ENCODE results near the gene WDR37. TPM values are rescaled to one million over a fixed set of nuclear protein-coding genes. Genes with fewer than 3 reads are reported as not detected.

WDR37 gene
- total and polyA plus RNA-seq, 9 of the 15 experiments (the other 6 are each of a cell fraction or from before 2014, with no cell fraction given): 2.3 to 11.6 (median 6.7) TPM

GRCh38 chr10:1011696-1012095 is 44.5 kb upstream of the WDR37 start:
- no peak overlapping the region for H3K4me3 ChIP-seq
- WGBS (ENCODE audit: insufficient coverage, low coverage, missing lambda C conversion rate): 90% methylated on average over 9 of the region's 16 CpGs
- no peaks in the 10 kb centered on the region for H3K27me3 ChIP-seq (ENCODE audit: control insufficient read depth in 2 of 2, insufficient read depth in 2 of 2, low read length in 2 of 2)
- no peak for DNase-seq (ENCODE audit: extremely low read depth in 1 of 4, low spot score in 3 of 4)
- peak; percentile 54 for TF ChIP-seq POLR2G (IDR thresholded peaks at IDR 0.05; ENCODE audit: low read depth, low read length)
- no peak for TF ChIP-seq MED1 (CRISPR knock-in tag; IDR thresholded peaks at IDR 0.05; ENCODE audit: borderline replicate concordance)
- CTCF ChIA-PET (ENCODE audit: low intra/inter-chr PET ratio): no interaction called here
- no peak for ATAC-seq
- no peaks in the 10 kb centered on the region for H3K9me1 ChIP-seq (ENCODE audit: control insufficient read depth, insufficient read depth, low read length)
- H3K9ac ChIP-seq (ENCODE audit: insufficient read depth in 1 of 2, low read depth in 2 of 2, low read length in 2 of 2): no peak overlapping the region
- H4K20me1 ChIP-seq (replicated peaks; ENCODE audit: control insufficient read depth, insufficient read depth, low read length): peaks cover 15% of the 10 kb centered on the region; the same call in 1 of the 2 replicates
- no peaks in the 10 kb centered on the region for H3K9me3 ChIP-seq (replicated peaks; ENCODE audit: control insufficient read depth, insufficient read depth, low read depth, low read length)
- H3K4me1 ChIP-seq (replicated peaks in 1 of 2; ENCODE audit: control insufficient read depth in 2 of 2, insufficient read depth in 2 of 2, low read length in 2 of 2): peaks cover 5 to 13% of the 10 kb centered on the region in 2 experiments; a peak in 4 of 5 replicates
- no peak overlapping the region for H2AFZ ChIP-seq (ENCODE audit: low read depth, low read length)
- in situ Hi-C loops (cut with MboI): no loop called here
- no peak overlapping the region for H3K27ac ChIP-seq (ENCODE audit: extremely low read depth, low read depth, low read length)
- H3K36me3 ChIP-seq (ENCODE audit: control insufficient read depth, insufficient read depth, low read length): peaks cover 98% of the 10 kb centered on the region
- POLR2A ChIA-PET: interaction anchor here (1.6 kb wide), 1 partner anchor 14 kb away, joined by 8 read pairs; no protein-coding TSS in a partner anchor
- H3K79me2 ChIP-seq (ENCODE audit: control insufficient read depth, insufficient read depth, low read length): peaks cover 23% of the 10 kb centered on the region; the same call in 2 of the 3 replicates
- no TSS peak for BruUV-seq (replicated peaks)
- intact Hi-C loops (cut with micrococcal nuclease): no loop called here
- H3K4me2 ChIP-seq (ENCODE audit: insufficient read depth, low read length): no peak overlapping the region
- no peak for FAIRE-seq

DNA sequence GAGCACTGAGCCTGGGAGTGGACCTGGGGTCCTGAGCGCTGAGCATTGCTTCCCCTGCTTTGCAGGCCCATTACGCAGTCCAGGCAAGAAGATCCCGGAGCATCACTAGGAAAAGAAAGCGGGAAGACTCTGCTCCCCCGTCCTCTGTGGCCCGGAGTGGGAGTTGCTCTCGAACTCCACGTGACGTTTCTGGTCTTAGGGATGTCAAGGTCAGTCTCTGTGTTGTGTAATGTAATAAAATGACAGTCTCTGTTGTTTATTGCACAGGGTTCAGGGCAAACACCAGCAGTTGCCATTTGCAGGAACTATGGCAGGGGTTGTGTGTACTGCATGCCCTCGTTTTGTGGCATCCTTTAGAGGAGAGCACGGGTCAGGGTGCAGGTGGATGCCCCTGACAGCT is 40.5 kb upstream of the WDR37 start:
- H3K9ac ChIP-seq (ENCODE audit: insufficient read depth in 1 of 2, low read depth in 2 of 2, low read length in 2 of 2): peak overlapping the region in 1 of 2 experiments; percentile 10; a peak in 1 of 4 replicates
- BruUV-seq (replicated peaks): no TSS peak
- H3K9me1 ChIP-seq (ENCODE audit: control insufficient read depth, insufficient read depth, low read length): no peaks in the 10 kb centered on the region
- no peak overlapping the region for H2AFZ ChIP-seq (ENCODE audit: low read depth, low read length)
- ChIA-PET POLR2A (no interaction called here), CTCF (ENCODE audit: low intra/inter-chr PET ratio) (no interaction called here)
- TF ChIP-seq, protein P1, sequence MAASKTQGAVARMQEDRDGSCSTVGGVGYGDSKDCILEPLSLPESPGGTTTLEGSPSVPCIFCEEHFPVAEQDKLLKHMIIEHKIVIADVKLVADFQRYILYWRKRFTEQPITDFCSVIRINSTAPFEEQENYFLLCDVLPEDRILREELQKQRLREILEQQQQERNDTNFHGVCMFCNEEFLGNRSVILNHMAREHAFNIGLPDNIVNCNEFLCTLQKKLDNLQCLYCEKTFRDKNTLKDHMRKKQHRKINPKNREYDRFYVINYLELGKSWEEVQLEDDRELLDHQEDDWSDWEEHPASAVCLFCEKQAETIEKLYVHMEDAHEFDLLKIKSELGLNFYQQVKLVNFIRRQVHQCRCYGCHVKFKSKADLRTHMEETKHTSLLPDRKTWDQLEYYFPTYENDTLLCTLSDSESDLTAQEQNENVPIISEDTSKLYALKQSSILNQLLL (CRISPR knock-in tag; IDR thresholded peaks at IDR 0.05; ENCODE audit: borderline replicate concordance): no peak
- TF ChIP-seq RB1 (IDR thresholded peaks at IDR 0.05; ENCODE audit: low read depth): no peak
- TF ChIP-seq POLR2G (IDR thresholded peaks at IDR 0.05; ENCODE audit: low read depth, low read length): 0 out of 2 replicates have a peak, but pooled peaks have one; percentile 1
- TF ChIP-seq BRF1 (IDR thresholded peaks at IDR 0.05; ENCODE audit: borderline replicate concordance, extremely low read depth, insufficient read length): no peak
- no peak for TF ChIP-seq NFRKB (IDR thresholded peaks at IDR 0.05; ENCODE audit: low read depth)
- 0 out of 2 replicates have a peak, but pooled peaks have one; percentile 24 for TF ChIP-seq IRF2 (CRISPR knock-in tag; IDR thresholded peaks at IDR 0.05)
- TF ChIP-seq ZNF232 (CRISPR knock-in tag; IDR thresholded peaks at IDR 0.05): no peak
- TF ChIP-seq FOXK2 (conservative IDR thresholded peaks at IDR 0.05 in 1 of 2, IDR thresholded peaks at IDR 0.05 in 1 of 2; ENCODE audit: low read depth in 2 of 2): no peak
- no peak for TF ChIP-seq ETS2 (tag; IDR thresholded peaks at IDR 0.05; ENCODE audit: borderline replicate concordance, poor library complexity, severe bottlenecking)
- FAIRE-seq: no peak
- no peaks in the 10 kb centered on the region for H3K27me3 ChIP-seq (ENCODE audit: control insufficient read depth in 2 of 2, insufficient read depth in 2 of 2, low read length in 2 of 2)
- 96% methylated on average over 10 of the region's 11 CpGs for WGBS (ENCODE audit: insufficient coverage, low coverage, missing lambda C conversion rate)
- DNase-seq (ENCODE audit: extremely low read depth in 1 of 4, low spot score in 3 of 4): no peak
- H3K79me2 ChIP-seq (ENCODE audit: control insufficient read depth, insufficient read depth, low read length): peaks cover 4% of the 10 kb centered on the region; the same call in 1 of the 3 replicates
- H3K4me2 ChIP-seq (ENCODE audit: insufficient read depth, low read length): no peak overlapping the region
- H3K27ac ChIP-seq (ENCODE audit: extremely low read depth, low read depth, low read length): no peak overlapping the region
- ATAC-seq: no peak
- no peaks in the 10 kb centered on the region for H3K9me3 ChIP-seq (replicated peaks; ENCODE audit: control insufficient read depth, insufficient read depth, low read depth, low read length)
- 0 out of 2 replicates have a peak, but pooled peaks cover 5% of the 10 kb centered on the region for H4K20me1 ChIP-seq (replicated peaks; ENCODE audit: control insufficient read depth, insufficient read depth, low read length)
- H3K4me1 ChIP-seq (replicated peaks in 1 of 2; ENCODE audit: control insufficient read depth in 2 of 2, insufficient read depth in 2 of 2, low read length in 2 of 2): no peaks in the 10 kb centered on the region
- intact Hi-C loops (cut with micrococcal nuclease): no loop called here
- no peak overlapping the region for H3K4me3 ChIP-seq
- in situ Hi-C loops (cut with MboI): no loop called here
- H3K36me3 ChIP-seq (ENCODE audit: control insufficient read depth, insufficient read depth, low read length): peaks cover 88% of the 10 kb centered on the region

Measured in K562 (cell line).